ENCODE measurements around the gene BOD1.

- TF ChIP-seq GATA3 (IDR thresholded peaks at IDR 0.05; ENCODE audit: low read depth, low read length) (no peak), GATA2 (IDR thresholded peaks at IDR 0.05; ENCODE audit: low read depth, low read length) (no peak)
Observed at GRCh38 chr5:173613433-173614159, 2.9 kb downstream of the BOD1 start.
